ENCODE data around the gene SF3B3. TPM values are rescaled to one million over a fixed set of nuclear protein-coding genes. Genes with fewer than 3 reads are reported as not detected.
A peak's percentile ranks its signal among the peaks of the same experiment; 100 is the strongest.

The SF3B3 gene
- total and polyA plus RNA-seq, 2 of the 13 experiments (the other 11 are each of a cell fraction or from before 2014, with no cell fraction given), result 157 to 500 TPM

- CTCF ChIA-PET (ENCODE audit: low intra/inter-chr PET ratio, low total read pairs), result no interaction called here
- no peak overlapping the region for H3K4me3 ChIP-seq (replicated peaks in 1 of 3; ENCODE audit: insufficient read depth in 1 of 3, low read depth in 2 of 3, low read length in 3 of 3)
- ATAC-seq (no peak), DNase-seq (ENCODE audit: low spot score) (no peak), FAIRE-seq (no peak)
- in situ Hi-C loops (cut with HindIII; ENCODE audit: extremely low pct_ligation_motif_present, low pct_unique_long_range_greater_than_20kb) (no loop called here), intact Hi-C loops (cut with micrococcal nuclease; ENCODE audit: unreplicated experiment) (no loop called here)
- POLR2A ChIA-PET, result no interaction called here
- H3K79me2 ChIP-seq (ENCODE audit: insufficient read depth, low read length), result no peaks in the 10 kb centered on the region
- H3K27ac ChIP-seq (ENCODE audit: extremely low read length, insufficient read depth, low read length), result no peak overlapping the region
- no peaks in the 10 kb centered on the region for H3K27me3 ChIP-seq (ENCODE audit: control insufficient read depth in 1 of 2, insufficient read depth in 2 of 2, low read length in 2 of 2)
- 98% methylated on average over 4 of the region's 4 CpGs for WGBS (ENCODE audit: low lambda C conversion rate)
- TF ChIP-seq ZNF501 (CRISPR knock-in tag; IDR thresholded peaks at IDR 0.05), result peak; percentile 19; the same call in 1 of the 2 replicates
- peak; percentile 53 for TF ChIP-seq RBM22 (optimal IDR thresholded peaks at IDR 0.05; ENCODE audit: low read length)
- TF ChIP-seq PRMT3 (CRISPR knock-in tag; IDR thresholded peaks at IDR 0.05; ENCODE audit: borderline replicate concordance, low read depth), result no peak
- peaks cover 13% of the 10 kb centered on the region; the same call in 1 of the 2 replicates for H4K20me1 ChIP-seq (ENCODE audit: insufficient read depth, low read length)
- H3K36me3 ChIP-seq (replicated peaks in 1 of 2; ENCODE audit: control insufficient read depth in 1 of 2, insufficient read depth in 2 of 2, low read length in 2 of 2), result peaks cover 72 to 97% of the 10 kb centered on the region in 2 experiments
- no peaks in the 10 kb centered on the region for H3K9me3 ChIP-seq (ENCODE audit: low read length)
- H3K9ac ChIP-seq (ENCODE audit: insufficient read depth, low read depth, low read length), result no peak overlapping the region
- H2AFZ ChIP-seq (ENCODE audit: low read length), result no peak overlapping the region
- H3K4me2 ChIP-seq (ENCODE audit: low read depth, low read length), result no peak overlapping the region
- no TSS peak for BruUV-seq (replicated peaks)
- H3K4me1 ChIP-seq (ENCODE audit: insufficient read depth, low read length), result no peaks in the 10 kb centered on the region
Observed at GRCh38 chr16:70565053-70565452, 41.4 kb downstream of the SF3B3 start.

- H2AFZ ChIP-seq (ENCODE audit: low read length), result no peak overlapping the region
- no peaks in the 10 kb centered on the region for H3K9me3 ChIP-seq (ENCODE audit: low read length)
- ATAC-seq, result no peak; the same call in 2 of the 3 replicates
- TF ChIP-seq RBM22 (optimal IDR thresholded peaks at IDR 0.05; ENCODE audit: low read length), result peak; percentile 91
- TF ChIP-seq ETV5 (CRISPR knock-in tag; IDR thresholded peaks at IDR 0.05; ENCODE audit: borderline replicate concordance), result no peak
- no peak for TF ChIP-seq ARNT (IDR thresholded peaks at IDR 0.05)
- intact Hi-C loops (cut with micrococcal nuclease; ENCODE audit: unreplicated experiment), result no loop called here
- no peak for FAIRE-seq
- no peaks in the 10 kb centered on the region for H3K4me1 ChIP-seq (ENCODE audit: insufficient read depth, low read length)
- ChIA-PET POLR2A (interaction anchor here (1.0 kb wide), 1 partner anchor 17 kb away, joined by 3 read pairs; no protein-coding TSS in a partner anchor), CTCF (ENCODE audit: low intra/inter-chr PET ratio, low total read pairs) (no interaction called here)
- H3K4me3 ChIP-seq (replicated peaks in 1 of 3; ENCODE audit: insufficient read depth in 1 of 3, low read depth in 2 of 3, low read length in 3 of 3), result no peak overlapping the region
- H3K36me3 ChIP-seq (replicated peaks in 1 of 2; ENCODE audit: control insufficient read depth in 1 of 2, insufficient read depth in 2 of 2, low read length in 2 of 2), result peaks cover 71 to 98% of the 10 kb centered on the region in 2 experiments
- H4K20me1 ChIP-seq (ENCODE audit: insufficient read depth, low read length), result peaks cover 20% of the 10 kb centered on the region; the same call in 1 of the 2 replicates
- no peak overlapping the region for H3K4me2 ChIP-seq (ENCODE audit: low read depth, low read length)
- H3K79me2 ChIP-seq (ENCODE audit: insufficient read depth, low read length), result no peaks in the 10 kb centered on the region
- no peak overlapping the region for H3K27ac ChIP-seq (ENCODE audit: extremely low read length, insufficient read depth, low read length)
- no peak for DNase-seq (ENCODE audit: low spot score)
- 95% methylated on average over 5 of the region's 5 CpGs for WGBS (ENCODE audit: low lambda C conversion rate)
- no TSS peak for BruUV-seq (replicated peaks)
- no peaks in the 10 kb centered on the region for H3K27me3 ChIP-seq (ENCODE audit: control insufficient read depth in 1 of 2, insufficient read depth in 2 of 2, low read length in 2 of 2)
- no peak overlapping the region for H3K9ac ChIP-seq (ENCODE audit: insufficient read depth, low read depth, low read length)
- in situ Hi-C loops (cut with HindIII; ENCODE audit: extremely low pct_ligation_motif_present, low pct_unique_long_range_greater_than_20kb), result no loop called here
Observed at GRCh38 chr16:70568601-70569237, 45.1 kb downstream of the SF3B3 start.
